C4-2B (cell line): ENCODE data around the gene FAM43B.

Source experiments
- H3K27ac ChIP-seq: fragments of 450-650 bp; 2 replicates; pipeline ENCODE4 v1.5.1; 2017
- ZFX ChIP-seq: fragments of 450-650 bp; IDR thresholded peaks from 2 replicates; pipeline ENCODE4 v1.6.1; 2017
- TF ChIP-seq, protein P1 (sequence below): fragments of 450-650 bp; conservative IDR thresholded peaks from 2 replicates; pipeline ENCODE4 v1.5.1; 2017; ENCODE audit warnings: mild to moderate bottlenecking

Gene FAM43B

DNA sequence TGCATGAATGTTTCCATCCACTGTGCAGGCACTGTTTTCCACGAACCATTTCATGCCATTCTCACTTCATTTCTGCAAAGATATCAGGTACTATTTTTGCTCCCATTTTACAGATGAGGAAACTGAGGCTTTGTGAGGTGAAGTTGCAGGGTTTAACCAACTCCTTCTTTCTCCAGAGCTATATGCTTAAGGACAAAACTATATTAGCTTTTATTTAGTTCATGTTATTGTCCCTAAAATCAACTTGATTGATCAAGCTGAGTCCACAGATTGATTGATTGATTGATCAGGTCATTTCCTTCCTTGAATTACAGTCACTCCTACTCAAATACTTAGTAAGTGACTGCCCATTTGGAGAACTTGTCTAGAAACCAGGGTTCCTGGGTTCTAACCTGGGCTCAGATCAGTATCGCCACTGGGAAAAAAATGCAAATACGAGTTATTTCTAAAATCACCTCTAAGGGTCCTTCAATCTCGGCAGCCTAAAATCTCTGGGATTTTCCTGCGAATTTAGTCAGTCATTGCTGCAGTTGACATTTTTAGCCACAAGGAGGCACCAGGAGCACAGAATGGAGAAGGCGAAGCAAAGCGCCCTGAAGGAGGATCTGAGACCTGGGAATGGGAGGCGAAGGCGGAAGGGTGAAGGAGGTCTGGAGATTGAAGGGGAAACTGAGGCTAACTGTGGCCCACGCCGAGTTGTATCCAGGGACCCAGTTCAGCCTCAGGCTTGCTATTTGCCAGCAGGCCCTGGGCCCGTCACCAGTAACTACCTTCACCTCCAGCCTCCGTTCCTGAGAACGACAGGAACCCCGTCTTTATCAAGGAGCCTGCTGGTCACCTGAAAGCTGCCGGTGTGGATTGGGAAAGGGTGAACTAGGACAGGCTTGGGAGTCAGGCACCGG, 30.2 kb upstream of the FAM43B start:
- no peak for TF ChIP-seq ZFX
- TF ChIP-seq, protein P1, sequence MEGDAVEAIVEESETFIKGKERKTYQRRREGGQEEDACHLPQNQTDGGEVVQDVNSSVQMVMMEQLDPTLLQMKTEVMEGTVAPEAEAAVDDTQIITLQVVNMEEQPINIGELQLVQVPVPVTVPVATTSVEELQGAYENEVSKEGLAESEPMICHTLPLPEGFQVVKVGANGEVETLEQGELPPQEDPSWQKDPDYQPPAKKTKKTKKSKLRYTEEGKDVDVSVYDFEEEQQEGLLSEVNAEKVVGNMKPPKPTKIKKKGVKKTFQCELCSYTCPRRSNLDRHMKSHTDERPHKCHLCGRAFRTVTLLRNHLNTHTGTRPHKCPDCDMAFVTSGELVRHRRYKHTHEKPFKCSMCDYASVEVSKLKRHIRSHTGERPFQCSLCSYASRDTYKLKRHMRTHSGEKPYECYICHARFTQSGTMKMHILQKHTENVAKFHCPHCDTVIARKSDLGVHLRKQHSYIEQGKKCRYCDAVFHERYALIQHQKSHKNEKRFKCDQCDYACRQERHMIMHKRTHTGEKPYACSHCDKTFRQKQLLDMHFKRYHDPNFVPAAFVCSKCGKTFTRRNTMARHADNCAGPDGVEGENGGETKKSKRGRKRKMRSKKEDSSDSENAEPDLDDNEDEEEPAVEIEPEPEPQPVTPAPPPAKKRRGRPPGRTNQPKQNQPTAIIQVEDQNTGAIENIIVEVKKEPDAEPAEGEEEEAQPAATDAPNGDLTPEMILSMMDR: peak; percentile 81

GRCh38 chr1:20526267-20526666, 26.1 kb upstream of the FAM43B start:
- H3K27ac ChIP-seq: no peak overlapping the region
- TF ChIP-seq, protein P1: no peak
- no peak for TF ChIP-seq ZFX

More for the DNA sequence above, 30.2 kb upstream of the FAM43B start:
- no peak overlapping the region for H3K27ac ChIP-seq

- no peak overlapping the region for H3K27ac ChIP-seq
- TF ChIP-seq, protein P1: no peak
- TF ChIP-seq ZFX: no peak
These were observed 24.2 kb upstream of the FAM43B start for GRCh38 chr1:20528221-20528620.

DNA sequence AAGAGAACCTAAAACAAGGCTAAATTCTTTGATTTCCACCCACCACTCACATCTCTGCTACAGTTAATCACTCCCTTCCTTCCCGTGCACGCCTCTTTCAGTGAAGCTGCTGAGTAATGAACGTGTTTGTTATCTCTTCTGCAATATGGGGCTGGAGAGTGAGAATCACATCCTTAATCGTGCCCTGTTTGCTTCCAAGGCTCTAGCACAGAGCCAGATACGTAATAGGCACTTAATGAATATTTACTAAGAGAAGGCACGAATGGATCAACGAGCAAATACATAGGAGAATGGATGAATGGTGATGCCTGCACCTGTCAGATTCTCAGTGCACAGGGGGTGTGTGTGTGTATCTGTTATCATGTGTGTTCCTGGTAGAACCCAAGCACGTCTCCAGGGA, 22.1 kb upstream of the FAM43B start:
- no peak overlapping the region for H3K27ac ChIP-seq
- TF ChIP-seq ZFX: no peak
- TF ChIP-seq, protein P1: no peak

DNA sequence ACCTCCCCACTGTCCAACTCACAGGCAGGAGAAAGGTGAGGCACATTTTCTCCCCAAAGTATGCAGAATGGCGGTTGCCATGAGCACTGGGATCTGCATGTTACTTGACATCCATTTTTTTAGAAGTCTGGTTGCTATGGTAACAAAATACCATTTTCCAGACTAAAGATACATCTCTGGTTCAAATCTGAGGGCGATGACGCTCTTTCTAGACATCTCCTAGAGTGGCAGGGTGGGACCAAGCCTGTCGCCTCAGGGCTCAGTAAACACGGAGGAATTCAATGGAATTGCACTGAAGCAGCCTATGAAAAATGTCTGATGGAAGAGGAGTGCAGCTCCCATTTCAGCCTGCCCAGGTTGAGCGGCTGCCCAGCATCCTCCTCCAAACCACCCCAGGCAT, 21.5 kb upstream of the FAM43B start:
- no peak overlapping the region for H3K27ac ChIP-seq
- TF ChIP-seq, protein P1: no peak
- no peak for TF ChIP-seq ZFX

DNA sequence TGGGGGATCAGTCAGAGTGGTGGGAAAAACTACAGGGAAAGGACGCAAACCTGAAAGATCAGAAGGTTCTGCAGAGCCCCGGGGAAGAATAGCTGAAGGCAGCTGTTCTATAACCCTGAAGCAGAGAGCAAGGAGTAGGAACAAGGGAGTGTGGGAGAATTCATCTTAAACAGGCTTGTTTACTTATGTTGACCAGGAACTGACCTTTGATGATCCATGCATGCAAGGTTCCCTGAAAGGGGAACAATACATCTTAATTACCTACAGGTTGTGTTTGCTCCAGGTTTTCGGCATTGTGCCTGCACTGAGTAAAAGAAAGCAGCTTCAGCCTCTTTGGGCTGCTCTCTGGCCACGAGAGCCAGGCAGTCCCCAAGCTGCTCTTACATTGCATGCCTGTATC, 18.7 kb upstream of the FAM43B start:
- H3K27ac ChIP-seq: no peak overlapping the region
- TF ChIP-seq ZFX: no peak
- TF ChIP-seq, protein P1: no peak

DNA sequence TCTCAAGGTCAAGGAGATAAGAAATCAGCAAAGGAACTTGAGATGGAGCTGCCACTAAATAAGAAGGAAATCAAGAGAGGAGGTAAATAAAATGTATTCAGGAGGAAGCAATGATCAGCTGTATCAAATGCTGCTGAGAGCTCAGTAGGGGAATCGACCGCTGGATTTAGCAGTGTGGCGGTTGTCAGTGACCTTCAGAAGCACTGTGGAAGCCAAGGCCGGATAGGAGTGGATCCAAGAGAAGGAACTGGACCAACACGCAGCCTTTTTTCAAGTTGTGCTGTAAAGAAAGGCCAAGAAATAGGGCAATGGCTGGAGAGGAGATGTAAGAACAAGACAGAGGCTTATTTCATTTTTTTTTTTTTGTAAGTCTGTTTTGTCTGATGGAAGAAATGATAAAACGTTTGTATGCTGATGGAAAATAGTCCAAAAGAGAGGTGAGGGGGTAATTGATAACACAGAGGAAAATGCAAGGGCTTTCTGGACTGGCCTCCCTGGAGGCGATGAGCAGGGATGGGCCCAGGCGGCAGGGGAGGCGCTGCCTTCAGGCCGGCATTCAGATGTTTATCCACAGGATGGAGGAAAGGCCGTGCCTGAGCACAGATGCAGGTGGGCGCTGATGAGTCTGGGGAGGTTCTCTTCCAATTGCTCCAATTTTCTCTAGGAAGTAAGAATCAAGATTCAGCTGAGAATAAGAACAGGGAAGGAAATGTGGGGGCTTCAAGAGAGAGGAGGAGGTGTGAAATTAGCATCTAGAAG, 17.5 kb upstream of the FAM43B start:
- no peak overlapping the region for H3K27ac ChIP-seq
- TF ChIP-seq ZFX: no peak
- TF ChIP-seq, protein P1: no peak
